ENCODE data around the gene GNA12.

The GNA12 gene

DNA sequence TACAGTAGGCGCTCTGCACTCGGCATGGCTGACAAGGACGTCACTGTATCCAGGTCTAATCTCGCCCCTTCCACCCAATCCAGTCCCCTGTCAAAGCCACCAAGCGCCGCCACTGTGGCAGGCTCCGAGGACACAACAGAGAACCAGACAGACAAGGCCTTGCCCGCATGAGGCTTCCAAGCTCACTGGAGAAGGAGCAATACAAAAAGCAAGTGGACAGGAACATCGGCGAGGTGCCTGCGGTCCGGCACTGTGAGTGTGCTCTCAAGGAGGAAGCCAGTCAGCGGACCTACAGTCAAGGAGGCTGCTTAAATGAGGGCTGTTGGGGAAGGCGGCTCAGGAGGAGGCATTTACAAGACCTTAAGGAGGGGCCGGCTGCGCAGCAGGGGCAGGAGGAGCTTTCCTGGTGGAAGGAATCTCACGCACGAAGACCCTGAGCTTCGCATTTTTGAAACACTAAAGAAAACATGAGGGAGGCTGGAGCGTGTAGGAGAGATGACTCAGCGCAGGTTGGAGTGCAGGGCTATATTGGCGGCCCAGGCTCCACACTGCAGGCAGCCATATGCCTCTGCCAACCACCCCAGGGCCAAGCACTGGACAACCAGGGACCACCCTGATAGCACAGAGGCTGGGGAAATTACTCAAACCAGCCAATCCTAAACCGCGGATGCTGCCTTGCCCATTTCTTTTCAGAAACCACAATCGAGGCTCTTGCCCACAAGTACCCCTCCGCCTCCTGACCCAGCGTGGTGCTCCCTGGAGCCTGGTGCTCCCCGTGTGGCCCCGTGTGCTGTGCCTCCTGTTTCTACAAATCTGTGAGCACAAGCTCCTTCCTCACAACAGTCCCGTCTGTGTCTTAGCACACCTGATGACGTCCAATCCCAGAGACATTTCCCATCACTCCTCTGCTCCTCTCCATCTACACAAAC, 28.9 kb downstream of the GNA12 start:
- DNase-seq = no peak

DNA sequence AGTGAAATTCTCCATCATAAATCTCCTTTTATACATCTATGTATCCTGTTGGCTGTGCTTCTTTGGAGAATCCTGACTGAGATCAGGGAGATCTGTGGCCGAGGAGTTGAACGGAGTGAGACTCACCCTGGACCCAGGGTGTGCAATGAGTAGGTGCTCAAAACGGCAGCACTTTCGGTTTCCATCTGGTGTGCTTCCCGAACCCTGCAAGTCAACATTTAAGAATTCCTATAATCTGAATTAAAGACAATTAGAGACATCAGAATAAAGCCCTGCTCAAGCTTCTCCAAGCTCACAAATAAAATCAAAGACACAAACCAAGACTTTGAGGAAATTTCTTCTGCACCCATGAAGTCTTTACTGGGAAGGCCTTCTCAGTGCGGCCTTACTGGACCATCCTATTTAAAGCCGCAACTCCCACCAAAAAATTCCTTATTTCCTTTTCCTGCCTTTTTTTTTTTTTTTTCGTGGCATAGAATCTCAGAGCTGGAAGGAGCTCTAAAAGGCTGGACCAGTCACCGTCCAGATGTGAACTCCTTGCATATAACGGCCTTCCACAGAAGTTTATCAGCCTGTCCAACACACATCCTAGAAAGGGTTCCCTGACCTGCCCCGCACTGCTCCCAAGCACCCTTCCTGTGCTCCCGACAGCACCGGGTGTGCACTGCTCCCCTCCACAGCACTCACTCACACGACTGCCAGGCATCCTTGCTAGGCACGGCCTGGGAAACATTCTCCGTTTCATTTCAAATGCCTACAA, 29.7 kb downstream of the GNA12 start:
- DNase-seq = no peak

DNA sequence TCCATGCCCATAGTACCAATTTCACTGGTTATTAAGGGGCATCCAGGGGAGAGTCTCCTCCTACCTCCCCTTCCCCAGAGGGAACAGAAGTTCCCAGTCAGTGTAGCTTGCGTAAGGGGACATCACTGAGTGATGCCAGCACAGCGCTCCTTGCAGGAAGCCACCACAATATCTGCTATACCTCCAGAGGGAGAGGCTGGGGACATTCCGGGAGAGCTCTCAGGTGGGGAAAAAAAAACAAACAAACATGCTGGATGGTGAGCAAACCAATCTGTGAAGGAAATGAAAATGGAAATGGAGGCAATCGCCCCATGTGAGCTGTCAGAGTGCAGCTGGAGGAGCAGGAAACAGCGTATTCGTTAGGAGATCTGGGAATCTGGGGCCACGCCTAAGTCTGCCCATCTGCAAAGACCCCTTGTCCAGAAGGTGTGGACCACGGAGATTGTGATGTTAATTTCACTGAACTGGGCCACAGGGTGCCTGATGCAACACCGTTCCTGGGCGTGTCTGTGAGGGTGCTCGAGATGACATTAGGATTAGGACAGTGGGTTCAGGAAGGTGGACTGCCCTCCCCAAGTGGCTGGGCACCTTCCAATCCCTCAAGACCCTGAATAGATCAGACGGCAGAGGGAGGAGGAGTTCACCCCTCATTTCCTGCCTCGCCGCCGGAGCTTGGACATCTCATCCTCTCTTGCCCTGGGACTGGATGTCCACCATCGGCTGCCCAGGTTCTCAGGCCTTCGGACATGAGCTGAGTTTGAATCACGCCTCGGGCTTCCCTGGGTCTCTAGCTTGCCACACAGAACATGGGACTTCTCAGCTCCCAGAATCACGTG, 30.5 kb downstream of the GNA12 start:
- DNase-seq = no peak

DNA sequence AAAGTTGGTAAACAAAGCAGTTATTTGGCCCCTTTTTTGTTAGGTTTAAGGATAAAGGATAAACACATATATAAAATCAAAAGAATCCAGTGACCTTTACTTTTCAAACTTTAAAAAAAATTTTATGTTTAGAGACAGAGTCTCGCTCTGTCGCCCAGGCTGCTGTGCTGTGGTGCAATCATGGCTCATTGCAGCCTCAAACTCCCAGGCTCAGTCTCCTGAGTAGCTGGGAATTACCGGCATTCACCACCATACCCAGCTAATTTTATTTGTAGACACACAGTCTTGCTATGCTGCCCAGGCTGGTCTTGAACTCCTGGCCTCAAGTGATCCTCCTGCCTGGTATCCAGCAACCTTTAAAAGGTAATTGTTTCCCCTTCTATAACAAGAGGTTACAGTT, 31.3 kb downstream of the GNA12 start:
- DNase-seq = no peak

DNA sequence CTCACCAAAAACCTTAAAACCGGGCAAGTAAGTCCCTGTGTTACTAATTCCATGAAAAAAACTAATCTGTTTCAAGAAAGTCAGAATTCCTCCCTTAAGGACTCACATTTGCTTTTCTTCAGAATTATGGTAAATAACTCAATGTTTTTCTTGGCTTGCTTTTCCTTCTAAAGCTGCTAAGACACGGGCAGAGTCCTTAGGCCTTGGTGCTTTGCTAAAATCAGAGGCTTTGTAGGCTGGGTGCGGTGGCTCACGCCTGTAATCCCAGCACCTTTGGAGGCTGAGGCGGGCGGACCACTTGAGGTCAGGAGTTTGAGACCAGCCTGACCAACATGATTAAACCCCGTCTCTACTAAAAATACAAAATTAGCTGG, 32.0 kb downstream of the GNA12 start:
- no peak for DNase-seq

DNA sequence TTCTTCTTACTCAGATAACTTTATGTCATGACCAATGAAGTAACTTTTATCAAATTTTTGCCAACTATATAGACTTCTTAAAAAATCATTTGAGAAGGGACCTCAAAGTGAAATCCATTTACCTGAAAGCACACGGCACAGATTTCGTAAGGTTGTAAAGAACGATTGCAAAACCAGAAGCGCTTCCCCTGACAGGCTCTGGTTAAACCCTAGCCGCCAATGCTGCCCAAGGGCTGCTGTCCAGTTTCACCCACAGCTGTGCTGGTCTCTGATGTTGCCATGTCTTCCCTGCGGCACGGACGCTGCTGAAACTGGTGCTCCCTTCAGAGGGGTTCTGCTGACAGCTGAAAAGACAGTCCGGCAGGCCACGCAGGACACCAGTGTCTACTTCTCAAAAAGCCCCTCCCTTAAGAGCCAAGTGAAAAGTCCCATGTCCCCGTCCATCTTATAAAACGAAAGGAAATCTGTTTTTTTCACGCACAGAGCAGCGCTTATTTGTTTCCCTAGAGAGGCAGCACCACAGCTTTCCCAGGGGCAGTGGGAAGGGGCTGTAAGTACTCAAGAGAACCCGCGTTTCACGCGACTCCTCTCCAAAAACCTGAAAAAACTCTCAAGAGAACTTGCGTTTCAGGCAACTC, 32.5 kb downstream of the GNA12 start:
- no peak for DNase-seq

DNA sequence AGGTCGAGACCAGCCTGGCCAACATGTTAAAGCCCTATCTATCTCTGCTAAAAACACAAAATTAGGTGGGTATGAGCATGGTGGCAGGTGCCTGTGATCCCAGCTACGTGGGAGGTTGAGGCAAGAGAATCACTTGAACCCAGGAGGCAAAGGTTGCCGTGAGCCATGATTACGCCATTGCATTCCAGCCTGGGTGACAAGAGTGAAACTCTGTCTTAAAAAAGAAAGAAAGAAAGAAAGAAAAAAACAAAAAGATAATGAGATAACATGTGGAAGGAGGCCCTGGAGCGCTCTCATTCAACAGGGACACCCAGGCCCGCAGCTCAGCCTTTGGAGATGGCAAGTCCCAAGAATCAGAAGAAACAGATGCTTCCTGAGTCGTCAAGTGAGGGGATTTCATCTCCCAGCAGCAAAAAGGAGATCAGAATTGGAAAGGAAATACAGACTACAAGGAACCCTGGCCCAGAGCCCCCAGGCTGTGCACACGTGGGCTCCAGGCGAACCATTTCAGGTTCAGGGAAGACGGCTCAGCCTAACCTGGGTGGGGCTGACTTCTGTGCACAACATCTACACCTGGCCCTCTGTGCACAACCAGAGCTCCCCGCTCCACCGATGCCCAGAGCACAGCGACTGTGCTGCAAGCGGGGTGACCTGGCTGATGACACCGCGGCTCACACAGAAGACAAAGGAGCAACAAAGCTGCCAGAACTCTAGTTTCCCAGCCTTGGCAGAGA, 33.3 kb downstream of the GNA12 start:
- DNase-seq = no peak

DNA sequence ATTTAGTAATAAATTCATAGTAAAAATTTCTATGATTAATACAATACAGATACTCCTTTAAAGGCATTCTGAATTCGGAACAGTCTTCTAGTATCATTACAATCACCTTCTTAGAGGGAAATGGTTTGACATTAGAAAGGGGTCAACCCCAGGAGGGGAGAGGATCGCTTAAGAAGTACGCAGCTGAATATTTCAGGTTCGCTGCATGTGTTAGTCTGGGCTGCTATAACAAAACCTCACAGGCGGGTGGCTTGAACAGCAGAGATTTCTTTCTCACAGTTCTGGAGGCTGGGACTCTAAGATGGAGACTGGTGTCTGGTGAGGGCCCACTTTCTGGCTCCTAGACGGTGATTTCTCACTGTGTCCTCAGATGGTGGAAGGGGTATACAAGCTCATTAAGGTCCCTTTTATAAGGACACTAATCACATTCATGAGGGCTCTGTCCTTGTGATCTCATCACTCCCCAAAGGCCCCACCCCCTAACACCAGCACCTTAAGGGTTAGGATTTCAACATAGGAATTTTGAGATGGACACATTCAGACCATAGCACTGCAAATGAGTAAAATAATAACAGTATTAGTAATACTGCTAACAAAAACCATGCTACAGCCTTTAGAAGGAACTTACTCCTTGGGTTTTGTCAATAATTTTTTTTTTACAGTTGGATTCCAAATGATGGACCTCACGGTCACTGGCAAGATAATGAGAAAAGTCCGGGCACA, 34.0 kb downstream of the GNA12 start:
- no peak for DNase-seq

DNA sequence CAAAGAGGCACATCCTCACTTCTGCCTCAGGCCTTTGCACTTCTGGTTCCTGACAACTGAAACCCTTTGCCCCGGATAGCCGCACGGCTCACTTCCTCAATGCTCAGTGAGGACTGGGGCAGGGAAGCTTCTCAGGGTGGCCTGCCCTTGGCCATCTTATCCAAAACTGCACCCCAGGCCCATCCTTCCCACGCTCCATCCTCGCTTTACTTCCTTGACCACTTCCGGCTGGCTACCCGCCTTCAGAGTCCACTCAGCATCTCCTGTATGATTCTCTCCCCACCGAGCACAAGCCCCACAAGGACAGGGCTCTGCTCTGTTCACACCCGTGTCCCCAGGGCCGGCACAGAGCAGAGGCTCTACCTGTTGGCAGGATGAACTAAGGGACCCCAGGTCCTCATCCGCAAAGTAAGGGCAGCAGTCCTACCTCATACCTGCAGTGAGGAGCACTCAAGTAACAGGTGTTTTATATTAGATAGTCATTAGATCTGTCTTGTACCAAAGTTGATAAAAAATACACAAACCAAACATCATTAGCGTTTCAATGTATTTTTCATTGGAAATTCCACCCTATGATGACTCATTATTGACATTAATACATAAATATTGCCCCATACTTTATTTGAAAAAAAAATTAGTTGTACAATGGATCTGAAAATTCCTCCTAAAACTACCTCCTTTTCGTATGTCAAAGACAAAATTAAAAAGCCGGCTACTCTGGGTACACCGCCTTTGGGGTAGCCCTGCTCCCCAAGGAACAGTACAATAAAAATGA, 35.0 kb downstream of the GNA12 start:
- DNase-seq = no peak

DNA sequence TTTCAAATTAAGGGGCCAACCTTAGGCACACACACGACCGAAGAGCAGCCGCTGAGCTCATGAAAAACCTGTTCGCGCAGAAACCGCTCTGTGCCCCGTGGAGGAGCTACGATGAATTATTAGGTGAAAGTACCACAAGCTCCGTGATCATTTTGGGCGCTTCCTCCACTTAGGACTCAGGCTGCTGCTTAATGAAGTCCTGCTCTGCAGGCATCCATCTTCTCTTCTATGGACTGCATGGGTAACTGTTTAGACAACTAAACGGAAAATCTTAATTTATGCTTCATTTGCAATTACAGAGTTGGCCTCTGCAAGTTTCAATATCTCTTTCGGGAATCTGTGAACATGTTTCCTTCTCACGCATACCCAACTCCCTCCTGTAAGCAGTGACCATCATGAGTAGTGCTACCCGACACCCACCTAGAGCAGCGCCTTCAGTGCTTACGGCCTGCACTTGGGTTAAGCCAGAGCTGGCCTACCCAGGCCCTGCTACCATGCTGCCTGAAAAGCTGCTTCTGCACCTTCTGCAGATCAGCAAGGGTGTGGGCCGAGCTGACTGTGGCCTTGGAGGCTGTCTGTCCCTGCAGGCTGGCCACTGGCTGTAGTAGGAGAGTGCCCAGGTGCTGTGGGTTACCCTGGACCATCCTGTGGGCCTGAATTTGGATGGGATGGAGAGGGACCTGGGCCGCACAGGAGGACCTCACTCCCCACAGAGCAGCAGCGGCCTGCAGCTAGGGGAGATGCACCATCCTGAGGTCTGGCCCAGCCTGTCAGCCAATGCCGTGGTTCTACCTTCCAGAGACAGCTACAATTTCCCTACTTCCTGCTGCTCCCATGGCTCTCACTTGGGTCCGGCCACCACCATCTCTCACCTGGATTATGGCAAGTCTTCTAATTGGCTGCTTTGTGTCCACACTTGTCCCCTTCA, 36.0 kb downstream of the GNA12 start:
- DNase-seq = no peak

DNA sequence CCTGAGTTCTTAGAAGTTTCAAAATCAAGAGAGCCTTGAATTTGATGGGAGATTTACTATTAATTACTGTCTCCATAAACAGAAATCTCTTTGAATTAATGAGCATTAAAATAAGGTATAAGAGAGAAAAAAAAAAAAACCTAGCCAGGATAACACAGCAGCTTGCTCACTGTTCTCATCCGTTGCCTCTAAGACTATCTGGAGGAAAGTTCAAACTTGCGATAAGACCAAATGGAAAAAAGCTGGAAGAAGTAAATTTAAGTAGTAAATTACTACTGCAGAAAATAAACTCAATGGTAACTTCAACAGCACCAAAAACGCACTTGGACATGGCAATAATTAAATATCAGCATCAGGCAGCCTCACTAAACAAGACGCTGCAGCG, 36.7 kb downstream of the GNA12 start:
- no peak for DNase-seq

DNA sequence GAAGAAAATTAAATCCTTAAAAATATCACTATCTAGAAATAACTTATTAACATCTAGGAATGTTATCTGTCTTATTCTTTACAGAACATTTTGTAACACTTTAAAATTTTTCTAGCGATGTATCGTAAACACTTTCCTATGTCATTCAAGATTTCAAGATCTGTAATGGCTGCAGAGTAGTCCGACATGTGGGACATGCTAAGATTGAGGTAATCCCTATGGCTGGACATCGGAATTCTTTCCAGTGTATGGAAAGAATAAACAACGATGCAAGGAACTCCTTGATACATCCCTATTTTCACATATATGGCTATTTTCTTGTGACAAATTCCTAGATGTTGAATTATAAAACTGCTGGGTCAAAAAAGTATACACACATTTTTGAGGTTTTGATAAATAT, 37.5 kb downstream of the GNA12 start:
- DNase-seq = no peak

DNA sequence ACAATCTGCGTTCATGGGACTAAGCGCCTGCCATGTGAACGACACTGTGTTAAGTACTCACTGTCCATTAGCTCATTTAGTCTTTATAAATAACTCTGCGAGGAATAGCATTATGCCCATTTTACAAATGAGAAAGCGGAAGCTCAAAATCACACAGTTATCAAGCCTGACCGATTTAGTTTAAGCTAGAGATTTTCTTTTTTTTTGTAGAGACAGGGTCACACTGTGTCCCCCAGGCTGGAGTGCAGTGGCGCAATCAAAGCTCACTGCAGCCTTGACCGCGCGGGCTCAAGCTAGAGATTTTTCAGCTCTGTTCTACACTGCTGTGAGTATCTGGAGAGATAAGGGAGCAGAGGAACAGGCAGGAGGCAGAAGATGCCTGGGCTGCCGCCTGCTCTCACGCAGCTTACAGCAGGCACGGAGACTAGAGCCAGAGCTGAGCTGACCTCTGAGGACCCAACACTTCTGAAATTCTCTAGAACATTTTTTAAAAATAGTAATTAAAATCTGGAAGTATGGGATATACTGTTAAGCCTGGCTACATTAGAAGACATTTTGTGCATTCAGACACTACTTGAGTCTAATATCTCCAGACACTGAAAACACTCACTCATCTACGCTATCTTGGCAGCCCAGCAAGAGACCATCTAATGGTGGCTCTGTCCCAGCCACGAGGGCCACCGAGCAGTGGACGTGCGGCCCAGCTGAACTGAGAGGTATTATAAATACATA, 38.7 kb downstream of the GNA12 start:
- DNase-seq = no peak

DNA sequence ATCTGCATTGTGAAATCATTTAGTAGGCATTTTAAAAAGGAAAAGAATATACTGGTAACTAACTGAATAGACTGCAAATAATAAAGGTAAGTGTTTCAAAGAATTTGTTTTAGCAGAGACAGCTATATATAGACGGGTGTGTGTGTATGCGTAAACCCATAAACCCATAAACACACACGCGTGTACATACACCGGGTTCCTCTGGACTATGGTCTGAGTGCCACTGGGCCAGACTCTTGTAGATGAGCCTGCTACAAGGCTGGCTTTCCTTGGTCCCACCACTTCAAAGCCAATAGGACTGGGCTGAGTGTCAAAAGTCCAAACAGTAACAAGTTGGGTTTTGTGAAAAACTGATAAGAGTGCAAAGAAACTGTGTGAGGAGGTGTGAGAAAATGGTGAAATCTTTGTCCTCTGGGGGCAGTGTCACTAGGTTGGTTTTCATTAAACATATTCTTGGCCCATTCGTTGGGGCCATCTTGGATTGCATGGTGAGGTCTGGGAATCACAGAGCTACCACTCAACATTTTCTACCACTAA, 39.8 kb downstream of the GNA12 start:
- DNase-seq = no peak

DNA sequence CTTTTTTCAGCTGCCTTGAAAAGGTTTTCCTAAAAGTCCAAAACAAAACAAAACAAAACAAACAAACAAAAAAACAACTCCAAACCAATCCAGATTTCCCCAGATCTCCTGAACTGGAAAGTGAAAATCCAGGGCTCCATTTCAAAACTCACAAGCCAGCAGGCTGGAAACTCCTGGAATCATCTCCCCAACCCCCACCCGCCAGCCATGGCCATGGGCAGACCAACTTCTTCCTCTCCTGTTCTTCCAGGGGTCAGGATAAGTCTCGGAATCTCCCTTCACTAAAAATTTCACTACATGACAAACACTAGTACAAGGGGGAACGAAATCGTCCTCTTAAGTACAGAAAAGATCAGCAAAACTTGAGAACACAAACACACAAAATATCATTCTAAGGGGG, 40.4 kb downstream of the GNA12 start:
- no peak for DNase-seq

DNA sequence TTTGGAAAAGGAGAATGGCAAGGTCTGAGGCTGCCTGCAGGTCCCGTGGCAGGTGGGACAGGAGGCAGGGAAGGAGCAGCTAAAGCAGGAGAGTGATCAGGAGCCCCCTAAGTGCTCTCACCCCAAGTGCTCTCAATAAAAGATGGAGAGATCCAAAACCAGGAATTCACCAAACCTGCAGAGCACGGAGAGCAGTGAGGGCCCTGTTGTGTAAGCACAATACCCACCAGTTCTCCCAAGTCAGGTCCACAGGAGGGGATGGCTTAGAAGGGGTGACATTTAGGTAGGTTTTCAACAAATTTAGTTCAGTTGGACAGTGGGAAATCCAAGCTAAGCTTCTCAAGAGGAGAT, 40.8 kb downstream of the GNA12 start:
- DNase-seq = no peak

DNA sequence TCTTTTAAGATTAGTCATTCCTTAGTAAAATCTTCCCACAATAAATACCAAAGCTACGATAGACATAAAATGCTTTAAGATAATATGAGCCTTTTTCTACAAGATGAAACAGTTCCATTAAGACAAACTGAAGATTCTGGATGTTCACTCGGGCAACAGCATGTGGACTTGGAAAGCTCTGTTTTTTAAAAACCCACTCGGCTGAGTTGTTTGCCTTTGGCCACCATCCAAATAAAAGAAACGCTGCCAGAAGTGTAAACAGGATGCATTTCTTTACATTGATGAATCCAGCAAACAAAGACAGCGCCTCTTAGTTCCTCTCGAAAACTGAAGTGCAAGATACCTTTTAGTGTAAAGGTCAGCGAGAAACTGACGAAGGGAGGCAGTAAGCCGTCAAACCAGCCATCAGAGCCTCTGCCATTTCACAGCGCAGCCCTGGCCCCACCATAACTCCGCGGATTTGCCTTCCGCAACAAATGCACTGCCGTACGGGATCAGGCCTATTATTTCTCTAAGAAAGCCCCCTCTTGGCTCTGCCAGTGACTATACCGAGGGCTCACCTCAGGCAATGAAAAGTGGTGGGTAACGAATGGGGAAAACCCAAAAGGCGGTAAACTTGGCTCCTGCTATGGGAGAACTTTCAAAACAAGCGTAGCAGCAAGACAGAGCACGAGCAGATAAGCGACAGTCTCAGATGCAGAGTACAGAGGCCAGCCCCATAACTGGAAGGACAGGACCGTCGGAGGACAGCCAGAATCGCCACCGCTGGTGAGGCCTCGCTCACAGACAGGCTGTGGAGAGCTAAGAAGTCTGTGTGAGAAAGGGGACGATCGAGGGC, 41.4 kb downstream of the GNA12 start:
- DNase-seq = no peak

DNA sequence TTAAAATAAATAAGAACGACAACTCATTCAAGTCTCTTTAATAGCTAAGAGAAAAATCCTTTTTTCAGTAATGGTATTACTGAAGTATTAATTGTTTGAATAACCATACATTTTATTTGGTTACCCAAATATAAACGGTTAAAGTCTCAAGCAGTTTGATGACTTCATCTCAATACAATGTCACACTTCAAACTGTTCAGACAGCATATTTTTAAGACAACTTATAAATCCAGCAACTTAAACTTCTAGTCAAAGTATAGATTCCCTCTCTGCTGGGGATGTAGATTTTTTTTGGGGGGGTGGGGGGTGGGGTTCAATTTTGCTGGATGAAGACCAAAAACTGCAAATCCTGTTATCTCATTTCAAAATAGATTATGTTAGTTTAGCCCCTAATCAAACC, 42.0 kb downstream of the GNA12 start:
- DNase-seq = no peak
